GM10266 (cell line): ENCODE data around the gene XYLT1.

ENCODE experiments used
- DNase-seq: peaks from one replicate; pipeline ENCODE4 v3.0.0; 2012; ENCODE audit errors: extremely low spot score
- TF ChIP-seq, protein P1 (sequence below): IDR thresholded peaks from 2 replicates; pipeline ENCODE4 v1.5.1; 2012; ENCODE audit warnings: mild to moderate bottlenecking, low read depth; ENCODE audit not compliant: control insufficient read depth, insufficient read depth; ENCODE audit errors: missing control alignments

XYLT1 gene

GRCh38 chr16:17222871-17223401, 247.8 kb downstream of the XYLT1 start:
- TF ChIP-seq, protein P1, sequence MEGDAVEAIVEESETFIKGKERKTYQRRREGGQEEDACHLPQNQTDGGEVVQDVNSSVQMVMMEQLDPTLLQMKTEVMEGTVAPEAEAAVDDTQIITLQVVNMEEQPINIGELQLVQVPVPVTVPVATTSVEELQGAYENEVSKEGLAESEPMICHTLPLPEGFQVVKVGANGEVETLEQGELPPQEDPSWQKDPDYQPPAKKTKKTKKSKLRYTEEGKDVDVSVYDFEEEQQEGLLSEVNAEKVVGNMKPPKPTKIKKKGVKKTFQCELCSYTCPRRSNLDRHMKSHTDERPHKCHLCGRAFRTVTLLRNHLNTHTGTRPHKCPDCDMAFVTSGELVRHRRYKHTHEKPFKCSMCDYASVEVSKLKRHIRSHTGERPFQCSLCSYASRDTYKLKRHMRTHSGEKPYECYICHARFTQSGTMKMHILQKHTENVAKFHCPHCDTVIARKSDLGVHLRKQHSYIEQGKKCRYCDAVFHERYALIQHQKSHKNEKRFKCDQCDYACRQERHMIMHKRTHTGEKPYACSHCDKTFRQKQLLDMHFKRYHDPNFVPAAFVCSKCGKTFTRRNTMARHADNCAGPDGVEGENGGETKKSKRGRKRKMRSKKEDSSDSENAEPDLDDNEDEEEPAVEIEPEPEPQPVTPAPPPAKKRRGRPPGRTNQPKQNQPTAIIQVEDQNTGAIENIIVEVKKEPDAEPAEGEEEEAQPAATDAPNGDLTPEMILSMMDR = no peak
- DNase-seq = no peak

GRCh38 chr16:17219991-17220390, 250.8 kb downstream of the XYLT1 start:
- TF ChIP-seq, protein P1 = no peak

GRCh38 chr16:17215936-17216335, 254.8 kb downstream of the XYLT1 start:
- TF ChIP-seq, protein P1 = no peak
- DNase-seq = no peak

More at GRCh38 chr16:17219991-17220390, 250.8 kb downstream of the XYLT1 start:
- DNase-seq = no peak

DNA sequence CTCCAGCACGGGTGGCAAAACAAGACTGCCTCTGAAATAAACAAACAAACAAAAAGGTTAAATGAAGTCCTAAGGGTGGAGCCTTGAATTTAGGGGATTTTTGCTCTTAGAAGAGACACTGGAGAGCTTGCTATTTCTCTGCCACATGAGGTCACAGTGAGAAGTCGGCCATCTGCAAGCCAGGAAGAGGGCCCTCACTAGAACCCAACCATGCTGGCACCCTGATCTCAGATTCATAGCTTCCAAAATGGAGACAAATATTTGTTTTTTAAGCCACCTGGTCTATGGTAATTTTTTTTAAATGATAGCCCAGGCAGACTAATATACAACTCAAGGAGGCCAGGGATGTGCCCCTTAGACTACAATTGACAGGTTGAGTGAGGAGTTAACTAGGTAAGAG, 255.5 kb downstream of the XYLT1 start:
- no peak for DNase-seq
- TF ChIP-seq, protein P1 = no peak

DNA sequence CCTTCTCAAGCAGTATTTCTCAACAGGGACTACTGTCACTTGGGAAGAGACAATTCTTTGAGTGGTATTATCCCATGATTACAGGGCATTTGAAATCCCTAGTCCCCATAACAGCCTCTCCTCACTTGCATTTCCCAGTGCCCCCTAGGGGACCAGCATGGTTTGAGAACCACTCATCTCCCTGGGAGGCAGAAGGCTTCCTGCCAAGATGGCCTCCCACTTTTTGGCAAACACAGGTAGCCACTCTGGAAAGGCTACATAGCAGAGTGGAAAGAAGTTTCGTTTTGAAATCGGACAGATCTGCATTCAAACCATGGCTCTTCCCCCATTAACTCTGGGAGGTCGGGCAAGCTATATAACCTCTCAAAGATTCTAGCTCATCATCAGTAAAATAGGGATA, 256.8 kb downstream of the XYLT1 start:
- TF ChIP-seq, protein P1 = no peak
- DNase-seq = no peak

GRCh38 chr16:17213025-17213424, 257.7 kb downstream of the XYLT1 start:
- TF ChIP-seq, protein P1 = no peak
- no peak for DNase-seq

GRCh38 chr16:17212606-17213005, 258.2 kb downstream of the XYLT1 start:
- no peak for DNase-seq
- TF ChIP-seq, protein P1 = no peak
